ENCODE results near the gene SI. TPM values are rescaled to one million over a fixed set of nuclear protein-coding genes. Genes with fewer than 3 reads are reported as not detected.

SI gene
- total RNA-seq, 2 donors from 2014 or later = not detected

DNA sequence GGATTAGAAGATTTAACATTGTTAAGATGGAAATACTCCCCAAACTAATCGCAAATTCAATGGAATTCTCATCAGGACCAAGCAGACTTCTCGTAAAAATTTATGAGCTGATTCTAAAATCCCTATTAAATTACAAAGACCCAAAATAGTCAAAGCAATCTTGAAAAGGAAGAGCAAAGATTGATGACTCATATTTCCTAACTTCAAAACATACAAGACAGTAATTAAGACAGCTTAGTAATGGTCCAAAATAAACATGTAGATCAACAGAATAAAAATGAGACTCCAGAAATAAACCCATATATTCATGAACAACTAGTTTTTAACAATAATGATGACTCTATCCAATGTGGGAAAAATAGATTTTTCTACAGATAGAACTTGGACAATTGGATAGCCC is 148.7 kb downstream of the SI start:
- Histone ChIP-seq H3K4me1 (ENCODE audit: control insufficient read depth in 1 of 2, low read depth in 2 of 2) (no peaks in the 10 kb centered on the region), H3K27me3 (replicated peaks; ENCODE audit: insufficient read depth) (no peaks in the 10 kb centered on the region), H3K4me3 (no peak overlapping the region), H3K9me3 (no peaks in the 10 kb centered on the region), H3K36me3 (no peaks in the 10 kb centered on the region), H3K27ac (no peak overlapping the region)
- ATAC-seq (ENCODE audit: insufficient number of reproducible peaks, low FRiP score, low read depth) (no peak), DNase-seq (ENCODE audit: low spot score) (no peak)
- TF ChIP-seq, protein P1, sequence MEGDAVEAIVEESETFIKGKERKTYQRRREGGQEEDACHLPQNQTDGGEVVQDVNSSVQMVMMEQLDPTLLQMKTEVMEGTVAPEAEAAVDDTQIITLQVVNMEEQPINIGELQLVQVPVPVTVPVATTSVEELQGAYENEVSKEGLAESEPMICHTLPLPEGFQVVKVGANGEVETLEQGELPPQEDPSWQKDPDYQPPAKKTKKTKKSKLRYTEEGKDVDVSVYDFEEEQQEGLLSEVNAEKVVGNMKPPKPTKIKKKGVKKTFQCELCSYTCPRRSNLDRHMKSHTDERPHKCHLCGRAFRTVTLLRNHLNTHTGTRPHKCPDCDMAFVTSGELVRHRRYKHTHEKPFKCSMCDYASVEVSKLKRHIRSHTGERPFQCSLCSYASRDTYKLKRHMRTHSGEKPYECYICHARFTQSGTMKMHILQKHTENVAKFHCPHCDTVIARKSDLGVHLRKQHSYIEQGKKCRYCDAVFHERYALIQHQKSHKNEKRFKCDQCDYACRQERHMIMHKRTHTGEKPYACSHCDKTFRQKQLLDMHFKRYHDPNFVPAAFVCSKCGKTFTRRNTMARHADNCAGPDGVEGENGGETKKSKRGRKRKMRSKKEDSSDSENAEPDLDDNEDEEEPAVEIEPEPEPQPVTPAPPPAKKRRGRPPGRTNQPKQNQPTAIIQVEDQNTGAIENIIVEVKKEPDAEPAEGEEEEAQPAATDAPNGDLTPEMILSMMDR (IDR thresholded peaks at IDR 0.05) = no peak

Other genes starting within 250 kb of the SI start
- under 1 TPM in 1 of 2 donors, not detected in 1; 0.14 TPM for gene SLITRK3, start 117.9 kb upstream of the SI start, total RNA-seq

Data from thoracic aorta (tissue), 2 donors.